Panc1 (cell line): ENCODE measurements around the gene TEAD2. TPM values are rescaled to one million over a fixed set of nuclear protein-coding genes. Genes with fewer than 3 reads are reported as not detected.

Source experiments
- ATAC-seq: fragments of 200-7000 bp; cut with Tn5 transposase; 2 replicates; pipeline ENCODE4 v1.9.1; 2020; ENCODE audit warnings: mild to moderate bottlenecking, moderate library complexity
- BruUV-seq: library from RNA; stranded (reverse); fragments of 400-500 nt; replicated peaks from 2 replicates; lab custom pipeline; 2021; lab: Mats Ljungman, UMichigan
- CTCF ChIA-PET: fragments of 300-600 bp; sonication (Branson Sonifier 250); formaldehyde crosslinking; loops from one replicate; lab custom pipeline; 2022; ENCODE audit warnings: antibody characterized with exemption; lab: Charles Lee
- POLR2A ChIA-PET: fragments of 300-600 bp; sonication (Branson Sonifier 250); formaldehyde crosslinking; loops from one replicate; lab custom pipeline; 2022; ENCODE audit warnings: antibody characterized with exemption; lab: Charles Lee
- DNase-seq: peaks from one replicate; pipeline ENCODE4 v3.0.0-alpha.2; 2010; ENCODE audit warnings: low read depth, low spot score
- H3K27ac ChIP-seq: 2 replicates; pipeline ENCODE4 v1.5.1; 2011; ENCODE audit warnings: mild to moderate bottlenecking, low read length, inconsistent platforms
- H3K27me3 ChIP-seq: fragments of 200-500 bp; sonication (Bioruptor generic); 2 replicates; pipeline ENCODE4 v1.6.0; 2014; ENCODE audit warnings: low read length, inconsistent platforms; ENCODE audit not compliant: control insufficient read depth, insufficient read depth
- H3K36me3 ChIP-seq: fragments of 200-500 bp; sonication (Bioruptor generic); 2 replicates; pipeline ENCODE4 v1.5.1; 2014; ENCODE audit warnings: inconsistent platforms, mild to moderate bottlenecking, low read length, moderate library complexity; ENCODE audit not compliant: control insufficient read depth, insufficient read depth
- H3K4me1 ChIP-seq: 2 replicates; pipeline ENCODE4 v1.5.1; 2011; ENCODE audit warnings: inconsistent platforms, mild to moderate bottlenecking, low read length, moderate library complexity; ENCODE audit not compliant: control insufficient read depth, insufficient read depth
- H3K4me3 ChIP-seq, 2 experiments: 2 replicates each; pipeline ENCODE4 v1.5.1; 2011 to 2012; ENCODE audit warnings: low read depth in 2 of 2, low read length in 2 of 2, mild to moderate bottlenecking in 2 of 2, inconsistent platforms in 1 of 2, moderate library complexity in 1 of 2
- H3K9me3 ChIP-seq: fragments of 200-500 bp; sonication (Bioruptor generic); 2 replicates; pipeline ENCODE4 v1.5.1; 2014; ENCODE audit warnings: low read depth, mild to moderate bottlenecking, inconsistent platforms, low read length, moderate library complexity; ENCODE audit not compliant: control insufficient read depth, insufficient read depth
- POLR2AphosphoS5 ChIP-seq: IDR thresholded peaks from 2 replicates; pipeline ENCODE4 v1.6.1; 2012; ENCODE audit warnings: mild to moderate bottlenecking, low read depth, low read length, moderate library complexity
- REST ChIP-seq, 2 experiments: IDR thresholded peaks; 2 replicates each; pipeline ENCODE4 v1.6.1; 2011 to 2012; ENCODE audit warnings: low read depth in 2 of 2, control low read depth in 1 of 2, low read length in 1 of 2, mild to moderate bottlenecking in 1 of 2, moderate library complexity in 1 of 2; ENCODE audit not compliant: insufficient read depth in 1 of 2
- SIN3A ChIP-seq: IDR thresholded peaks from 2 replicates; pipeline ENCODE4 v1.6.1; 2012; ENCODE audit warnings: low read depth, mild to moderate bottlenecking, low read length, moderate library complexity, borderline replicate concordance; ENCODE audit not compliant: insufficient read depth
- TCF7L2 ChIP-seq: IDR thresholded peaks from 2 replicates; pipeline ENCODE4 v1.6.1; 2011; ENCODE audit warnings: mild to moderate bottlenecking, low read depth, low read length, inconsistent platforms
- in situ Hi-C: cut with HindIII; loops from 2 replicates; pipeline ENCODE4 v1.10.0; 2016; ENCODE audit warnings: low sequenced_read_pairs, low pct_unique_long_range_greater_than_20kb
- intact Hi-C: fragments of 100-400 bp; cut with micrococcal nuclease; formaldehyde crosslinking; loops from one replicate; pipeline ENCODE4 v1.10.0; 2022; ENCODE audit not compliant: unreplicated experiment
- total RNA-seq: library from RNA; stranded (reverse); gene quantifications from one replicate; pipeline ENCODE4 v1.2.1, GENCODE V29; 2021; ENCODE audit not compliant: unreplicated experiment
- TF ChIP-seq, protein P1 (sequence below): fragments of 450-650 bp; IDR thresholded peaks from 2 replicates; pipeline ENCODE4 v1.5.1; 2017; ENCODE audit warnings: mild to moderate bottlenecking

The TEAD2 gene
- total RNA-seq, 1 experiment from 2014 or later = 31.9 TPM

GRCh38 chr19:49318296-49318695, 43.9 kb downstream of the TEAD2 start:
- intact Hi-C loops (no loop called here), in situ Hi-C loops (no loop called here)
- BruUV-seq = no TSS peak
- Histone ChIP-seq H3K36me3 (no peaks in the 10 kb centered on the region), H3K9me3 (no peaks in the 10 kb centered on the region; the same call in 1 of the 2 replicates), H3K27ac (no peak overlapping the region), H3K27me3 (no peaks in the 10 kb centered on the region), H3K4me1 (no peaks in the 10 kb centered on the region), H3K4me3 (no peak overlapping the region)
- ChIA-PET CTCF (no interaction called here), POLR2A (no interaction called here)
- no peak for ATAC-seq
- DNase-seq = no peak
- no peak for TF ChIP-seq POLR2AphosphoS5
- TF ChIP-seq, protein P1, sequence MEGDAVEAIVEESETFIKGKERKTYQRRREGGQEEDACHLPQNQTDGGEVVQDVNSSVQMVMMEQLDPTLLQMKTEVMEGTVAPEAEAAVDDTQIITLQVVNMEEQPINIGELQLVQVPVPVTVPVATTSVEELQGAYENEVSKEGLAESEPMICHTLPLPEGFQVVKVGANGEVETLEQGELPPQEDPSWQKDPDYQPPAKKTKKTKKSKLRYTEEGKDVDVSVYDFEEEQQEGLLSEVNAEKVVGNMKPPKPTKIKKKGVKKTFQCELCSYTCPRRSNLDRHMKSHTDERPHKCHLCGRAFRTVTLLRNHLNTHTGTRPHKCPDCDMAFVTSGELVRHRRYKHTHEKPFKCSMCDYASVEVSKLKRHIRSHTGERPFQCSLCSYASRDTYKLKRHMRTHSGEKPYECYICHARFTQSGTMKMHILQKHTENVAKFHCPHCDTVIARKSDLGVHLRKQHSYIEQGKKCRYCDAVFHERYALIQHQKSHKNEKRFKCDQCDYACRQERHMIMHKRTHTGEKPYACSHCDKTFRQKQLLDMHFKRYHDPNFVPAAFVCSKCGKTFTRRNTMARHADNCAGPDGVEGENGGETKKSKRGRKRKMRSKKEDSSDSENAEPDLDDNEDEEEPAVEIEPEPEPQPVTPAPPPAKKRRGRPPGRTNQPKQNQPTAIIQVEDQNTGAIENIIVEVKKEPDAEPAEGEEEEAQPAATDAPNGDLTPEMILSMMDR = no peak
- no peak for TF ChIP-seq SIN3A
- no peak for TF ChIP-seq TCF7L2
- TF ChIP-seq REST (IDR thresholded peaks at IDR 0.05; ENCODE audit: insufficient read depth in 1 of 2, low read depth in 2 of 2, low read length in 1 of 2) = no peak

DNA sequence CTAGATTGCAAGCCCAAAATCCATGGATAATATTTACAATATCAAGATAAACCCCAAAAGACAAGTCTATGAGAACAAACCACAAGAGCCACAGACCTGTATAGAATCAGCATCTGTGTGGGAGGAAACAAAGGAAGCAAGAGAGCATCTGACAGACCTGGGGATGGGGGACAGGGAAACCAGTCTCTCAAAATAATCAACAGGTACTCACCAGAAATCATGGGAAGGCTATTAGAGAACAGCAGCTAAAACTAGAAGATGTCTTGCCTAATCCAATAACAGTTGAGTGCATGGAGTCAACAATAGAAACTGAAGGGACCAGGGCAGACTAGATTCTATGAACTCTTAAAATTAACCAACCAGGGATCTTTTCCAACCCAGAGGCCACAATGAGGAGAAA, 45.9 kb downstream of the TEAD2 start:
- Histone ChIP-seq H3K27me3 (no peaks in the 10 kb centered on the region), H3K27ac (no peak overlapping the region), H3K4me1 (no peaks in the 10 kb centered on the region), H3K36me3 (no peaks in the 10 kb centered on the region), H3K9me3 (no peaks in the 10 kb centered on the region; the same call in 1 of the 2 replicates), H3K4me3 (no peak overlapping the region)
- intact Hi-C loops (no loop called here), in situ Hi-C loops (no loop called here)
- POLR2A ChIA-PET = no interaction called here
- BruUV-seq = no TSS peak
- TF ChIP-seq, protein P1 = no peak
- no peak for TF ChIP-seq REST (IDR thresholded peaks at IDR 0.05; ENCODE audit: insufficient read depth in 1 of 2, low read depth in 2 of 2, low read length in 1 of 2)
- TF ChIP-seq SIN3A = no peak
- no peak for TF ChIP-seq TCF7L2
- no peak for TF ChIP-seq POLR2AphosphoS5
- CTCF ChIA-PET = no interaction called here
- ATAC-seq = no peak
- no peak for DNase-seq
